ENCODE measurements around the gene SGIP1. TPM values are rescaled to one million over a fixed set of nuclear protein-coding genes. Genes with fewer than 3 reads are reported as not detected.

Gene SGIP1
- polyA plus RNA-seq, 3 donors: not detected

GRCh38 chr1:66685265-66685664 is 151.3 kb downstream of the SGIP1 start:
- Histone ChIP-seq H3K36me3 (replicated peaks in 1 of 2; ENCODE audit: control insufficient read depth in 1 of 2, insufficient read depth in 2 of 2, low read length in 2 of 2) (no peaks in the 10 kb centered on the region), H3K79me2 (ENCODE audit: insufficient read depth, low read length) (no peaks in the 10 kb centered on the region), H3K27me3 (ENCODE audit: control insufficient read depth in 2 of 2, insufficient read depth in 2 of 2, low read length in 2 of 2) (no peaks in the 10 kb centered on the region), H3K4me3 (replicated peaks in 1 of 3; ENCODE audit: low read depth in 2 of 3, low read length in 3 of 3) (no peak overlapping the region), H3K4me2 (replicated peaks; ENCODE audit: extremely low read depth, low read length, poor library complexity, severe bottlenecking) (no peak overlapping the region), H4K20me1 (ENCODE audit: insufficient read depth, low read length) (no peaks in the 10 kb centered on the region), H2AFZ (ENCODE audit: insufficient read depth, low read depth, low read length, poor library complexity, severe bottlenecking) (no peak overlapping the region), H3K9me3 (replicated peaks in 1 of 2; ENCODE audit: control insufficient read depth in 1 of 2, insufficient read depth in 1 of 2, low read length in 2 of 2) (no peaks in the 10 kb centered on the region), H3K27ac (ENCODE audit: low read depth in 1 of 2, low read length in 2 of 2) (no peak overlapping the region), H3K9ac (ENCODE audit: insufficient read depth, low read length, poor library complexity, severe bottlenecking) (no peak overlapping the region), H3K4me1 (ENCODE audit: control insufficient read depth in 1 of 2, insufficient read depth in 2 of 2, low read length in 2 of 2) (no peaks in the 10 kb centered on the region)
- Mint-ChIP-seq H3K9me3 (no peaks in the 10 kb centered on the region), H3K4me3 (no peak overlapping the region), H3K4me1 (no peaks in the 10 kb centered on the region), H3K27ac (no peak overlapping the region), H3K36me3 (no peaks in the 10 kb centered on the region), H3K27me3 (ENCODE audit: low read depth in 3 of 3) (no peaks in the 10 kb centered on the region)
- TF ChIP-seq, protein P1, sequence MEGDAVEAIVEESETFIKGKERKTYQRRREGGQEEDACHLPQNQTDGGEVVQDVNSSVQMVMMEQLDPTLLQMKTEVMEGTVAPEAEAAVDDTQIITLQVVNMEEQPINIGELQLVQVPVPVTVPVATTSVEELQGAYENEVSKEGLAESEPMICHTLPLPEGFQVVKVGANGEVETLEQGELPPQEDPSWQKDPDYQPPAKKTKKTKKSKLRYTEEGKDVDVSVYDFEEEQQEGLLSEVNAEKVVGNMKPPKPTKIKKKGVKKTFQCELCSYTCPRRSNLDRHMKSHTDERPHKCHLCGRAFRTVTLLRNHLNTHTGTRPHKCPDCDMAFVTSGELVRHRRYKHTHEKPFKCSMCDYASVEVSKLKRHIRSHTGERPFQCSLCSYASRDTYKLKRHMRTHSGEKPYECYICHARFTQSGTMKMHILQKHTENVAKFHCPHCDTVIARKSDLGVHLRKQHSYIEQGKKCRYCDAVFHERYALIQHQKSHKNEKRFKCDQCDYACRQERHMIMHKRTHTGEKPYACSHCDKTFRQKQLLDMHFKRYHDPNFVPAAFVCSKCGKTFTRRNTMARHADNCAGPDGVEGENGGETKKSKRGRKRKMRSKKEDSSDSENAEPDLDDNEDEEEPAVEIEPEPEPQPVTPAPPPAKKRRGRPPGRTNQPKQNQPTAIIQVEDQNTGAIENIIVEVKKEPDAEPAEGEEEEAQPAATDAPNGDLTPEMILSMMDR (IDR thresholded peaks at IDR 0.05): no peak
- DNase-seq: no peak
- intact Hi-C loops (cut with micrococcal nuclease): no loop called here

GRCh38 chr1:66685670-66686069 is 151.7 kb downstream of the SGIP1 start:
- Mint-ChIP-seq H3K36me3 (no peaks in the 10 kb centered on the region), H3K27me3 (ENCODE audit: low read depth in 3 of 3) (no peaks in the 10 kb centered on the region)
- no CpG with 5 or more reads among the region's 1 CpG for WGBS (ENCODE audit: insufficient coverage)

More at GRCh38 chr1:66685670-66686069, 151.7 kb downstream of the SGIP1 start:
- TF ChIP-seq, protein P1 (IDR thresholded peaks at IDR 0.05): no peak
- no peak for DNase-seq
- Histone ChIP-seq H3K79me2 (ENCODE audit: insufficient read depth, low read length) (no peaks in the 10 kb centered on the region), H3K9me3 (replicated peaks in 1 of 2; ENCODE audit: control insufficient read depth in 1 of 2, insufficient read depth in 1 of 2, low read length in 2 of 2) (no peaks in the 10 kb centered on the region), H3K4me3 (replicated peaks in 1 of 3; ENCODE audit: low read depth in 2 of 3, low read length in 3 of 3) (no peak overlapping the region), H2AFZ (ENCODE audit: insufficient read depth, low read depth, low read length, poor library complexity, severe bottlenecking) (no peak overlapping the region), H3K4me1 (ENCODE audit: control insufficient read depth in 1 of 2, insufficient read depth in 2 of 2, low read length in 2 of 2) (no peaks in the 10 kb centered on the region), H3K36me3 (replicated peaks in 1 of 2; ENCODE audit: control insufficient read depth in 1 of 2, insufficient read depth in 2 of 2, low read length in 2 of 2) (no peaks in the 10 kb centered on the region), H3K4me2 (replicated peaks; ENCODE audit: extremely low read depth, low read length, poor library complexity, severe bottlenecking) (no peak overlapping the region), H4K20me1 (ENCODE audit: insufficient read depth, low read length) (no peaks in the 10 kb centered on the region), H3K27me3 (ENCODE audit: control insufficient read depth in 2 of 2, insufficient read depth in 2 of 2, low read length in 2 of 2) (no peaks in the 10 kb centered on the region), H3K9ac (ENCODE audit: insufficient read depth, low read length, poor library complexity, severe bottlenecking) (no peak overlapping the region), H3K27ac (ENCODE audit: low read depth in 1 of 2, low read length in 2 of 2) (no peak overlapping the region)
- intact Hi-C loops (cut with micrococcal nuclease): no loop called here
- Mint-ChIP-seq H3K9me3 (no peaks in the 10 kb centered on the region), H3K4me3 (no peak overlapping the region), H3K4me1 (no peaks in the 10 kb centered on the region), H3K27ac (no peak overlapping the region)

Data from CD14-positive monocyte (primary cell).